Neutrophil (primary cell): Measurements from ENCODE around the gene GFI1B.
"Not testable (repeated sequence)": the region's sequence is repeated elsewhere in the genome, so short reads cannot be mapped to it uniquely, and the experiment has no call there.

Source experiments
- H3K27ac ChIP-seq: fragments of 200-600 bp; sonication (generic); 2 replicates; pipeline ENCODE4 v1.5.1; 2016; ENCODE audit warnings: mild to moderate bottlenecking, moderate library complexity
- H3K27me3 ChIP-seq: fragments of 200-600 bp; sonication (generic); 2 replicates; pipeline ENCODE4 v1.6.0; 2016; ENCODE audit warnings: mild to moderate bottlenecking
- H3K36me3 ChIP-seq: fragments of 200-600 bp; sonication (generic); 2 replicates; pipeline ENCODE4 v1.5.1; 2017
- H3K4me1 ChIP-seq, 2 experiments: fragments of 200-600 bp in 1 of 2; sonication (generic) in 1 of 2; 1 replicate in 1 of 2; 2 replicates in 1 of 2; pipeline versions ENCODE4 v1.5.1 to v1.6.1; 2013 to 2016; ENCODE audit warnings: low read depth in 1 of 2, low read length in 1 of 2, mild to moderate bottlenecking in 1 of 2, moderate library complexity in 1 of 2; ENCODE audit not compliant: control insufficient read depth in 1 of 2, insufficient read depth in 1 of 2
- H3K4me3 ChIP-seq, 2 experiments: fragments of 200-600 bp in 1 of 2; sonication (generic) in 1 of 2; 1 replicate in 1 of 2; 2 replicates in 1 of 2; pipeline ENCODE4 v1.5.1; 2013 to 2016; ENCODE audit warnings: low read depth in 1 of 2, low read length in 1 of 2, mild to moderate bottlenecking in 1 of 2, moderate library complexity in 1 of 2
- H3K9me3 ChIP-seq: fragments of 200-600 bp; sonication (generic); 2 replicates; pipeline ENCODE4 v1.5.1; 2016
- CTCF ChIP-seq: fragments of 200-600 bp; sonication (generic); IDR thresholded peaks from 2 replicates; pipeline ENCODE4 v1.5.1; 2016; ENCODE audit warnings: antibody characterized with exemption

GFI1B gene

GRCh38 chr9:132989014-132989310, 10.5 kb downstream of the GFI1B start:
- Histone ChIP-seq H3K4me1 (peaks cover 0 to 3% of the 10 kb centered on the region in 2 experiments), H3K4me3 (no peak overlapping the region), H3K9me3 (no peaks in the 10 kb centered on the region), H3K36me3 (no peaks in the 10 kb centered on the region), H3K27me3 (peaks cover 60% of the 10 kb centered on the region), H3K27ac (no peak overlapping the region)
- no peak for TF ChIP-seq CTCF

GRCh38 chr9:132989414-132989996, 11.0 kb downstream of the GFI1B start:
- Histone ChIP-seq H3K27me3 (peaks cover 57% of the 10 kb centered on the region), H3K4me3 (no peak overlapping the region), H3K36me3 (no peaks in the 10 kb centered on the region), H3K4me1 (peaks cover 4 to 8% of the 10 kb centered on the region in 2 experiments), H3K9me3 (no peaks in the 10 kb centered on the region), H3K27ac (no peak overlapping the region)
- TF ChIP-seq CTCF, result no peak

GRCh38 chr9:132989998-132990557, 11.6 kb downstream of the GFI1B start:
- Histone ChIP-seq H3K4me1 (peaks cover 7 to 12% of the 10 kb centered on the region in 2 experiments), H3K27me3 (peaks cover 57% of the 10 kb centered on the region)

GRCh38 chr9:132990781-132991180, 12.3 kb downstream of the GFI1B start:
- H3K4me3 ChIP-seq, result no peak overlapping the region
- TF ChIP-seq CTCF, result no peak
- peaks cover 7 to 12% of the 10 kb centered on the region in 2 experiments for H3K4me1 ChIP-seq
- H3K9me3 ChIP-seq, result no peaks in the 10 kb centered on the region
- peaks cover 55% of the 10 kb centered on the region for H3K27me3 ChIP-seq
- no peak overlapping the region for H3K27ac ChIP-seq
- no peaks in the 10 kb centered on the region for H3K36me3 ChIP-seq

More at GRCh38 chr9:132989998-132990557, 11.6 kb downstream of the GFI1B start:
- H3K36me3 ChIP-seq, H3K27ac ChIP-seq, H3K9me3 ChIP-seq, H3K4me3 ChIP-seq: not testable (repeated sequence)

- H3K4me1 ChIP-seq, result peaks cover 7 to 12% of the 10 kb centered on the region in 2 experiments
- H3K27me3 ChIP-seq, result peaks cover 46% of the 10 kb centered on the region
- H3K36me3 ChIP-seq, result no peaks in the 10 kb centered on the region
- TF ChIP-seq CTCF, result no peak
- no peak overlapping the region for H3K4me3 ChIP-seq
- no peaks in the 10 kb centered on the region for H3K9me3 ChIP-seq
- no peak overlapping the region for H3K27ac ChIP-seq
These were observed 13.1 kb downstream of the GFI1B start for GRCh38 chr9:132991351-132992300.

- no peak for TF ChIP-seq CTCF
- Histone ChIP-seq H3K27me3 (peaks cover 43% of the 10 kb centered on the region), H3K36me3 (no peaks in the 10 kb centered on the region), H3K4me1 (peaks cover 7 to 12% of the 10 kb centered on the region in 2 experiments), H3K9me3 (no peaks in the 10 kb centered on the region), H3K4me3 (no peak overlapping the region), H3K27ac (no peak overlapping the region)
These were observed 15.0 kb downstream of the GFI1B start for GRCh38 chr9:132993511-132993939.
